Measurements from ENCODE around the gene FRMD5. TPM values are rescaled to one million over a fixed set of nuclear protein-coding genes. Genes with fewer than 3 reads are reported as not detected.

The FRMD5 gene
- total RNA-seq, 2 donors from 2014 or later, result 0.33 to 0.37 TPM

DNA sequence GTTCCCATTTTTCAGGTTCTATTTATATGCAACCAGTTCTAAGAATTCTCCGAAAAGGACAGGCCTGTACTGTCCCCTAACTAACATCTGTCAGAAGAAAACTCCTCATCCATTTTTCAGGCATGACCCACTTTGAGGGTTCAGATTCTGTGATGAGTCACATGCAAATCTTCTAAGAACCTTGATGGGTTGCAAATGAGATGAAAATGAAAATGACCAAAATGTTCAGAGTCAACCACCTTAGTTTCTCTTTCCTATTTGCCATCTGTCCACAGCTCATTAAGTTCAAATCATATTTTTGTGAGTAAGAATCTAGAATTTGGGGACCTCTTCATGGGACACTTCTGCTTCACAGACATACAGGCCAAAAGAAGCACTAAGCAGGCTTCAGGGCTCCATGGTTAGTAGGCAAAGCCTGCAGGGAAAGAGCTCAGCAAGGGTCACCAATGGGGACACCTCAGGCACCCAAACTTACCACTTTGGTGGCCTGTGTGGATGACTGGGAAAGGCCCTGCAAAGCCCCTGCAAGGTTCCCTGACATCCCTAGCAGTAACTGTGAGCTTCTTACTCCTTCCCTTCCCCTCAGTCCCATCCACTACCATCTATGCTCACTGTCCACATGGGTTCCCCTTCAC, 246.3 kb downstream of the FRMD5 start:
- intact Hi-C loops (cut with DNase I), result no loop called here

DNA sequence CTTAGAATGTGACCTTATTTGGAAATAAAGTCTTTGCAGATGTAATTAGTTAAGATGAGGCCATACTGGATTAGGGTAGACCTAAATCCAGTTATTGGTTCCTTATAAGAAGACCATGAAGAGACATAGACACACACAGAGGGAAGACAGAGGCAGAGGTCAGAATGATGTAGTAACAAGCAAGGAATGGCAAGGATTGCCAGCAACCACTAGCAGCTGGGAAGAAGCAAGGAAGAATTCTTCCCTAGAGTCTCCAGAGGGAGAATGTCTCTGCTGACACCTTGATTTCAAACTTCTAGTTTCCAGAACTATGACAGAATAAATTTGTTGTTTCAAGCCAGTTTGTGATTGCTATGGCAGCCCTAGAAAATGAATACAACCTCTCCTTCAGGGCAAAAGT, 251.6 kb downstream of the FRMD5 start:
- no peak for DNase-seq (ENCODE audit: low spot score)
- intact Hi-C loops (cut with DNase I), result no loop called here

More for the DNA sequence above, 246.3 kb downstream of the FRMD5 start:
- no peak for DNase-seq (ENCODE audit: low spot score)

DNA sequence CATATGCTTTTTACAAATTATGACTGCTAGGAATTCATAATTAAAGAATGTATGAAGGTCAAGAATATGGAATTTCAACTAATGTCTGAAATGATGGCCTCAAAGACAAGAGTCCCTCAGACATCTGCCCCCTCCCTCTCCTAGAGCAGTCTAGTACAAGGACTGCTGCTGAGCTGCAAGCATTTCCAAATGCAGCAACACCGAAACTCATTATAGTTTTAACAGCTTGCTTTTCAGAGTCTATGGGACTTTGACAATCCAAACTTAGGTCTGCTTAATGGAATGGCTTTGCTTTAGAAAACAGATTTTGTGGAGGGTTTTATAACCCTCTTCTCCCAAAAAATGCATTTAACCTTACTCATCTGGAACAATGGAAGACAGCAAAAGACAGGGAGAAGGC, 252.9 kb downstream of the FRMD5 start:
- intact Hi-C loops (cut with DNase I), result no loop called here
- no peak for DNase-seq (ENCODE audit: low spot score)

DNA sequence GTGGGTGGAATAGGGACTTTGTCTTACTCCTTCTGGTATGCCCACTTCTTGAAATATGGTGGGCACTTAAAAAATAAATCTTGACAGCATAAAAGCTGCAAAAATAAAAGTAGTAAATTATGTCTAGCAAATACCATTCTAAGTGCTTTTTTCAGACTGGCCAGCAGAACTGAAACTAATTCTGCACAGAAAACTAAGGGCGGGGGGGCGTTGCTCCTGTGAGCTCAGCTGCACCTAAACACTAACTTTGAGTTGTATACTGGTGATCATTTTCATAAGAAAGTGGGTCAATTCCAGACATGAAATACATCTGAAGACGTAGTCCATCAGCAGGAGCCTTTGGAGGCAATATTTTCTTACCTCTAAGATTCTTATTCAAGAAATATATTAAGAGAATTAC, 253.5 kb downstream of the FRMD5 start:
- intact Hi-C loops (cut with DNase I), result no loop called here
- DNase-seq (ENCODE audit: low spot score), result no peak

DNA sequence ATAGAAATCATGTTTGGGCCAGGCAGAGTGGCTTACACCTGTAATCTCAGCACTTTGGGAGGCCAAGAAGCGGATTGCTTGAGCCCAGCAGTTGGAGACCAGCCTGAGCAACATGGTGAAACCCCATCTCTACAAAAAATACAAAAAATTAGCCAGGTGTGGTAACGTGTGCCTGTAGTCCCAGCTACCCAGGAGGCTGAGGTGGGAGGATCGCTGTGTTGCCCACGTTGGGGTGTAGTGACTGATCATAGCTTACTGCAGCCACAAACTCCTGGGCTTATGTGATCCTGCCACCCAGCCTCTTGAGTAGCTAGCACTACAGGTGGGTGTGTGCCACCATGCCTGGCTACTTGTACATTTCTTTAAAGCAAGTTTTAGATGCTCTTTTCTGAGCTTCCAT, 254.0 kb downstream of the FRMD5 start:
- DNase-seq (ENCODE audit: low spot score), result no peak
- intact Hi-C loops (cut with DNase I), result no loop called here

DNA sequence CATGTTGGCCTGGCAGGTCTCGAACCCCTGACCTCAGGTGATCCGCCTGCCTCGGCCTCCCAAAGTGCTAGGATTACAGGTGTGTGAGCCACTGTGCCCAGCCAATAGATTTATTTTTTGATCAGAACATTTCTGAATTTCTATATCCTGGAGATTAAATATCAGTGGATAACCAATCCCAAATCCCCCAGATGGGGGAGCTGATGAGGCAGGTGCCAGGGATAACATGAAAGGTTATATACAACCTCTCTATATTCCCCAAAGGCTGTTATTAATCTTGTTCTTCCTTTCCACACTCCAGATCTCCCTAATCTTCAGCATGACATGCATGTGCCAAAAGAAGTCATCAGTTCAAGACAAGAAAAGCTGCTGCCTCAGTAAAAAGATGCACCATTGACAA, 256.0 kb downstream of the FRMD5 start:
- intact Hi-C loops (cut with DNase I), result no loop called here
- DNase-seq (ENCODE audit: low spot score), result no peak

DNA sequence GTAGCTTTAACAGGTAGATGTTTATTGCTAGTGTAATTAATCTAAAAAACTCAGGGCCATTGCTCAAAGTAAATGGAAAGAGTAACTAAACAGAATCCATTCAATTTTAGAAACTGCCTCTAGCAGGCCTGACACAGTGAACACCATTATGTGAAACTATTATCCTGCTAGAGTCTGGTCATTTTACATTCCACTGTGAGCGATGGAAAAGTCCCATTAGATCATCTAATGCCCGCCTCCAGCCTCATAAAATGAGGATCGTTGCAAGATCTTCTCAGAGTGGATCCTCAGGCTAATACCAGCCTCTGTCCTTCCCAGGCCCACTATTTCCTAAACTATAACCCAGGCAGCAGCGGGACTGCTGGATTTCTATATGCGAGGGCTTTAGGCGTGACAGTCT, 260.6 kb downstream of the FRMD5 start:
- intact Hi-C loops (cut with DNase I), result no loop called here
- no peak for DNase-seq (ENCODE audit: low spot score)

DNA sequence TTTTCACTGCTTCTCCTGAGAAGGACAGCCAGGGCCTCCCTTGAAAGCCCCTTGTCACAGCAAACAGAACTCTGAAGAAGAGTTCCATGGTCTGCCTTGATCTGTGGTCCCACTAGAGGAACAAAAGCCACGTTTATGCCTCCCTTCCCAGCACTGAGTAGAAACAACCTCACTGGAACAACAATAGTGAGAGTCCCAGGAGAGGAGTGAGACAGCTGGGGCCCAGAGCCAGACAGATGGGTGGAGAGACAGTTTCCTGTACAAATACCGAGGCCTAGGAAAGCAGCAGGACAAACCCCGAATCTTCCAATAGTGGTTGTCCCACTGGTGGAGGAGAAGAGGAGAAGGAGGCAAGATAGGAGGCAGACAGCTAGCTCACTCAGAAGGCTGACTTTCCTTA, 262.2 kb downstream of the FRMD5 start:
- no peak for DNase-seq (ENCODE audit: low spot score)
- intact Hi-C loops (cut with DNase I), result no loop called here

DNA sequence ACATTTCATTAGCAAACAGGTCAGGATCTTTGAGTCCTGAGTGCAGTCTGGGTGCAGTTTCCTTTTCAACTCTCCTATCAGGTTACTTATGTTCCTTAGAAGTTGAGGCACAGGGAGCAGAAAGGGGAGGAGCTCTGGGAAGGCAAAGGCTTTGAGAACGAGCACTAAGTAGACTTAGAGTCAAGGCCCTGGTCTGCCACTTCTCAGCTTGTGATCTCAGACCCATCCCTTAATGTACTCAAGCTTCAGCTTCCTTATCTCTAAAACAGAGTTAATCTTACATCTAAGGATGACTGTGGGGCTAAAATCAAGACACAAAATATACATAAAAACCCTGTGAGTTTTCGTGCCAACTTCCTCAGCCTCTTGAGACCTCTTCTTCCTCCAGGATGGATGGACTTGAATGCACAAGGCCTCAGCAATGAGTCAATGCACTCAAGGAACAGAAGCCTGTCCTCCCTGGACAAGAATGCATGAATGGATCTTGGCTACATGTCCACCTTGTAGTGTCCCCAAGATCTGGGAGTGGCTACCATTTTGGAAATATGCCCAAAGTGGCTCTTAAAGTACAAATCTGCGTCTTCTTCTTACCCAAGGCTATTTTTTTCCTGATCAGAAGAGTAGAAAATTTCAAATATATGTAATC, 263.2 kb downstream of the FRMD5 start:
- no peak for DNase-seq (ENCODE audit: low spot score)
- intact Hi-C loops (cut with DNase I), result no loop called here

DNA sequence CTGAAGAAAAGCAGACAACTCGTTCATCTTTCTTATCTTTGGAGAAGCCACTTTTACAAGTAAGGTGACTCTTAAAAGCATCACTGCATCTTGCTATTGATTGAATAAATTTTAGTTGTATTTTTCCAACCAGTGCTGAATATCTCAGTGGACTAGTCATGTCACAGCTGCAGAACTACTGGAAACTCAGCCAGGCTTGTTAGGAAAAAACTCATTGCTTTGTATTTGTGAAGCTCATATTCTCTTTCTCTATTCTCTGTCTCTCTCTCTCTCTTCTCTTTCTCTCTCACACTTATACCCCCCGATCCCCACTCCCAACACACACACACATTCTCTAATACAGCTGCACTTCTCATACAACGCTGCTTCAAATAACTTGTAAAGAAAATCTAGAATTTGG, 264.0 kb downstream of the FRMD5 start:
- no peak for DNase-seq (ENCODE audit: low spot score)
- intact Hi-C loops (cut with DNase I), result no loop called here

DNA sequence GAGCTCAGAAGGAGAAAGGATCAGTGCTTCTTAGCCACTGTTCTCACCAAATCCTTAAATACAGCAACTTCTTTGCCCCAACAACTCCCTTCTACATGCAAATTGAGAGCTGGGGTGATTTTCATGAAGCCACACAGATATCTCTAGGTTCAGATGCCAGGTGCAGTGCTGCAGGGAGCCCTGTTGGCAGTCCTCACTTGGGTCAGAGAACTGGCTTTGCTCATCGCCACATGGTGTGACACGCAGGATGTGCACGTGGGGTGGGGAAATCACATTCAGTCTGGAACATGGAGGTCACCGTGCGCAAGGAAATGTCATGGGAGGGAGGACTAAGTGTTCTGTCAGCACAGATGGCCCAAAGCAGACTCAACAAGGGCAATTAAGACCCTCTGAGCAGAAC, 264.5 kb downstream of the FRMD5 start:
- intact Hi-C loops (cut with DNase I), result no loop called here
- DNase-seq (ENCODE audit: low spot score), result no peak

DNA sequence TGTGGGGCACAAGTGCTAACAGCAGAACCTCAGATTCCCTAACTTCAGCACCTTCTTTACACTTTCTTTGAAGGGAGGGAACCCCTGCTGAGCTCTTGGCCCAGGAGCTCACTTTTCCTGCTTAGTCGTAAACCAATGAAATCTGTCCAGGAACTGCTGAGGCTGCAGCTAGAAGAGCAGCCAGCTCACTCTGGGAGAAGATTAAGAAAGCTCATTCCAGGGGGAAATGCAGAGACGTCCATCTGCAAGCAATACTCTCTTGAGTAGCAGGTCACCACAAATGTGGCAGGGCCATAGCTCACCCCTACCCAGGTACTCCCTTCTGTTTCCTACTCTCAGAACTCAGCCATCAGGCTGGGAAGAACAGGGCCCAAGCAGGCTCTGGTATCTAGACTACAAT, 265.0 kb downstream of the FRMD5 start:
- no peak for DNase-seq (ENCODE audit: low spot score)
- intact Hi-C loops (cut with DNase I), result no loop called here

DNA sequence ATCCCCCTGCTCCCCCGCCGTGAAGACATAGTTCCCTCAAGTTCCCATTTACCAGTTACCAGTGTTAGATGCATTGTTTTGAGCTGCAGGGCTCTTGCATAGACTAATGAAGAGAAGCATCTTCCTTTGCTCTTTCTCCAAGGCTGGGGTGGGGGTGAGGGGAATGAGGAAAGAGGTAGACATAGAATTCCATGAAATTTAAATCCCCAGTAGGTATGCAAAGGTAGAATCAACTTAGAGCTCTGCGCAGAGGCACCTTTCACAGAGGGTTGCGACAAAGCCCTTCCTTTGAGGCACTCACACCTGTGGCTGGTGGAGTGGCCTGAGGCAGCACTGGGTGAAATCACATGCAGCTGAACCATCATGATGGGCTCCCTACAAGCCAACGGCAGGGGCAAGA, 266.9 kb downstream of the FRMD5 start:
- intact Hi-C loops (cut with DNase I), result no loop called here
- no peak for DNase-seq (ENCODE audit: low spot score)

DNA sequence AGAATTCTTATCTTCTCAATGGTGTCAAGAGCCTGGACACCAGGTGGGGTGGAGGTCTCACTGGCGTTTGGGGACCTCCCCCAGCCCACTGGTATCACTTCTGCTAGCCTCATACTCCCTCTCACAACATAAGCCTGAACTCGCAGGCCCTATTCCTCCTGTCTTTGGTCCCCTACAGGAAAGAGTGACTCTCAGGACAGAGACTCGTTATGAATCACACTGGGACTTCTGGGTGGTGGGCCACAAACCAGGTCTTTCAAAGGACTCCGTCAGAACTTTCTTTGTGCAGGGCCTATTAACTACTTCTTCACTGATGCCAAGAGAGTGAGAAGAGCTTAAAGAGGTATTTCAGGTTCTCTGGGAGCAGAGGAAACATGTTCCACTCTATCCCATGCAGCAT, 267.9 kb downstream of the FRMD5 start:
- DNase-seq (ENCODE audit: low spot score), result no peak
- intact Hi-C loops (cut with DNase I), result no loop called here

DNA sequence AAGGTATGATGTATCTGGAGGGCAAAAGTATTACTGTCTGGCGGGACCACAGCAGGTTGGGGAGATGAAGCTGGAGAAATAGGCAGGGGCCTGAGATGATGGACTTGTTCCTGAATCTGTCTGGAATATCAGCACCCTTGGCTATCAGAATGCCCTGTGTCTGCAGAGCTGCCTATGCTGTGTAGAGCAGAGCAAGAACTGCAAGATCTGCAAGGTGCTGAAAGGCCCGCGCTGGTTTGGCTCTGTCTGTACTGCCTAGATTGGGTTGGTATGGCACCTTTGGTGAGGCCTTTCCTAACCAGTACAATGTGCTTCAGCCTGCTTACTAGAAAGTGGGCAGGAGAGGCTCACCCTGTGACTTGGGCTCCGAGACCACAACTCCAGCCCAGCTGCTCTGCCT, 271.5 kb downstream of the FRMD5 start:
- DNase-seq (ENCODE audit: low spot score), result no peak
- intact Hi-C loops (cut with DNase I), result no loop called here

DNA sequence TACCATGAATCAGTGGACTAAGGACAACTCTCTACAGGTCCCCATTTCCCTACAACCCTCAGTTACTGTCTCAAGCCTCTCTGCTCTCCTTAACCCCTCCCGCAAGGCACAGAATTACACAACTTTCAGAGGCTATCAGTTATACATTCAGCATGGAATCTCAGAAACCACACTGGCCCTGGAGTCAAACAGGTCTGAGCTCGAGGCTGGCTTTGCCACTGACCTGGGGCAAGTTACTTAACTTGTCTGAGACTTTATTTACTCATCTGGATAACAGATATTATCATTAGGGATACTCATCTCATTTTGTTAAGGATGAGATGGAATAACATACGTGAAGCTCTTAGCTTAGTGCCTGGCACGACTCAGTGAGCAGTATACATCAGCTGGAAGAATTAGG, 273.1 kb downstream of the FRMD5 start:
- intact Hi-C loops (cut with DNase I), result no loop called here
- DNase-seq (ENCODE audit: low spot score), result no peak

DNA sequence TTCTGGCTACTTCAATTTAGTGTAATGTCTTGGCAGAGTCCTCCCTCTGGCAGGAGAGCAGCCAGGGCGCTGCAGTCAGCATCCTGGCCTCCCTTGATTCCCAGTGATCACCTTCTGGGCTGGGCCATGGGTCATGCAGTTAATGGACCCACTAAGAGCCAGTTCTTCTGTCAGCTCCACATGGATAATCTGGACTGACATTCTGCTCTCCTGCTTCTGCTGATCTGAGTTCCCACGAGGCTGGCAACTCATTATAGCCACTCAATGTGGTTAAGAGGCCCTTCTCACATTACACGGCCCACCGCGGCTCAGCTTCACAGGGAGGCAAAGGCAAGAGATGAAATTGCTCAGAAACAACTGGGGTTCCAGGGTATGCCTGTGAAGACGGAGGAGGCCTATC, 274.3 kb downstream of the FRMD5 start:
- DNase-seq (ENCODE audit: low spot score), result no peak
- intact Hi-C loops (cut with DNase I), result no loop called here

DNA sequence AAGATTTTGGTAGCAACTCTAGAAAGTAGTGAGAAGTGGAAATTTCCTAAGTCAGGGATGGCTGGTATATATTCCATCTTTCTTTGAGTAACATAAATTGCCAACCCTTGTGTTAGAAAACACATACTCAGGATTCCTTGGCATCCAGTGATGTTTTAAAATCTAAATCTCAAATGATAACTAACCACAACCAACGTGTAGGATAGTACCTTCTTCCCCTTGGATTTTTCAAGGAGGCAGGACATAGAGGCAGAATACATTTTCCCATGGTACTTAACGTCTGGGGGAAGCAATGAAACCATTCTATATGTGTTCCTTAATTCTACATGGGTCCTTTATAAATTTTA, 274.8 kb downstream of the FRMD5 start:
- DNase-seq (ENCODE audit: low spot score), result no peak
- intact Hi-C loops (cut with DNase I), result no loop called here

DNA sequence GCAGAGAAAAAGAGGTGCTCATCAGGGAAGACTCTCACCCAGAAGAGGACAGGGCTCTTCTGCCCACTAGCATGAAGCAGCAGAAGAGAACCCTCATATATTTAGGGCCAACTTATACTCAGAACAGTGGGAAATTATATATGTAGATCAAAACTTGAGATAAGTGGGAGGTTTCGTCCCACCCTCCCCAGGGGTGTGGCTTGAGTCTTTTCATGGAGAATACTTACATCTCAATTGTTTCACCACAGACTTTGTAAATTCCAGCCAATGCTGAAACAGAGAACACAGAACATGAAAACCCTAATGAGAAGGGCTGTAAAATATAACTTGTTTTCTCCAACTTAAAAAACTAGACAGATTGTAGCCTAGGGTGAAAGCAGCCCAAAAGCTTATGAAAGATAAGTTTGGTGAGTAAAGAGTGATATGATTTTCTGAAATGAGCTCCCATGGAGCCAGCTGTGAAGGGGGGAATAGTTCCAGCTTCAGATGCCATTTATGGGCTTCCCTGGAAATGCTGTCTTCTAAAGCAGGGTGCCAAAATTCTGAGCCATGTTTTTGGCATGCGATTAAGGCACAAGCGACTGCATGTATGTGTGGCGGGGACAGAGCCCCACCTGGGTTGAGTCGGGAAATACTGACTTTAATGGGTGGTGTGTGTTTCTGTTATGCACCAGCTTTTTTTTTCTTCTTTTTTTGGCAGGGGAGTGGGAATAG, 275.4 kb downstream of the FRMD5 start:
- no peak for DNase-seq (ENCODE audit: low spot score)
- intact Hi-C loops (cut with DNase I), result no loop called here

DNA sequence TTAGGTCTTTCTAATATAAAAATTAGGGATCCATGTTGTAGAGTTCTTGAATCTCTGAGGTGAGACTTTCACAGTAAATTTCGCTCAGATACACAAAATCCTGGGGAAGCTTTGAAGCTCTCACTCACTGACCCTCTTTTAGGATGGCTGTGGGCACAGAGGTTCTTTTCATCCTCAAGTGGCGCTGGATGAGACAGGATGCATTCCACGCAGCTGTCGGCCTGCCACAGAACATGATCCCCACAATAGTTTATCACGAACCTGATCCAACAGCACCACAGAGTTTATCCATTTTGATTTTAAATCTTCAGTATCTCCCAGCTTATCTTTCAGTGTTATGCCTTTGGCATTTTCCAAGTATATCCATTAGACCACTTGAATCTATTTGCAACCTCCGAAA, 276.4 kb downstream of the FRMD5 start:
- intact Hi-C loops (cut with DNase I), result no loop called here
- DNase-seq (ENCODE audit: low spot score), result no peak

DNA sequence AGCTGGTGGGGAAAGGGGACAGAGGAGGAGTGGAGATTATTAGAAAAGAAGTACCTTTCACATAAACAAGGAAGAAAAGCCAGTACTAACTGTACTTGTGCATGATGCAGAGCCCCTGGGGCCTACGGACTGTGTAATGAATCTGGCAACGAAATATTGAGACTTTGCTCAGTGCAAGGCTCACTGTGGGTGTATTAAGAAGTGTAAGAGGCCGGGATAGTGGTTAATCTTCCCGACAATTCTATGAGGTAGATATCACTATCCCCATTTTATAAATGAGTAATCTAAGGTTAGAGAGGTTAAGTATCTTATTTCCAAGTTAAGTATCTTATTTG, 278.8 kb downstream of the FRMD5 start:
- intact Hi-C loops (cut with DNase I), result no loop called here
- DNase-seq (ENCODE audit: low spot score), result no peak
